Esophagus muscularis mucosa (tissue), 4 donors: Measurements from ENCODE around the gene KIF3A.

Source experiments
- EP300 ChIP-seq: sonication (generic); formaldehyde crosslinking; IDR thresholded peaks from one replicate; pipeline ENCODE4 v1.6.1; 2017; ENCODE audit warnings: antibody characterized with exemption
- POLR2A ChIP-seq: fragments of 450-650 bp; IDR thresholded peaks from one replicate; pipeline ENCODE4 v1.6.1; 2017; ENCODE audit warnings: antibody characterized with exemption, moderate library complexity, mild to moderate bottlenecking, low read depth
- POLR2AphosphoS5 ChIP-seq, 2 donors: sonication (generic); formaldehyde crosslinking; IDR thresholded peaks; one replicate each; pipeline ENCODE4 v1.6.1; 2017; ENCODE audit warnings: antibody characterized with exemption in 2 of 2
- TF ChIP-seq, protein P1 (sequence below), 3 experiments: fragments of 200-600 bp in 2 of 3; fragments of 450-650 bp in 1 of 3; sonication (generic) in 2 of 3; IDR thresholded peaks; one replicate each; pipeline ENCODE4 v1.5.1; 2017 to 2019; ENCODE audit warnings: antibody characterized with exemption in 3 of 3, mild to moderate bottlenecking in 2 of 3, moderate library complexity in 1 of 3

DNA sequence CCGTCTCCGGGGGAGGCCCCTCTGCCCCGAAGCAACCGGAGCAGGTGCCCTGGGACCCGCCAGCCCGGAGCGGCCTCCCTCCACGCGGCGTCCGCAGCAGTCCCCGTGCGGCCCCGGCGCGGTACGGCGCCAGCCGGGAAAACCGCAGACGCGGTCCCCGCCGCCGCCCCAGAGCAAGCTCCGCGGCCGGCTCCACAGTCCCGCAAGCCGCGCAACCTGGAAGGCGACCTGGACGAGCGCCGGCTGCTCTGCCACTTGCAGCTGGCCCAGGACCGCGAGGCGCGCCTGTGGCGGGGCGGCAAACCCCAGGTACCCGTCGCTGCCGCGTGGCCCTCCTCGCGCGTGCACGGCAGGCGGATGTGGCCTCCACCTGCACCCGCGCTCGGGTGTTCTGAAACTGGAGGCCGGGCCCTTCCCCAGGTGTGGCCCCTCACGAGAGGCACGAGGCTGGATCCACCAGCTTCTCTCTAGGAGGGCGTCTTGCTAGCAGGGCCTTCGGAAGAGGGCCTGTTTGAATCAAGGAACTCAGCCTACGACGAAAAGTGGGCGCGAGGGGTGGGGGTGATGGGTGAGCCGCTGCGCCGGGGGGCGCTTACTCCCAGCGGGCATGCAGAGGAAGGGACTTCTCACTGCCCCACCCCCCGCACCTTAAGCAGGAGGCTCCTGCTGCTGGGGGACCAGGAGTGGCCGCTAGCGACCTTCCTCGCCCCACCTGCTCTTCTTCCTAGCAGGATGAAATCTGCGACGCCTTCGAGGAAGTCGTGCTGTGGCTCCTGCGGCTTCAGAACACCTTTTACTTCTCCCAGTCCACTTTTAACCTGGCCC is 10.5 kb upstream of the KIF3A start:
- TF ChIP-seq, protein P1, sequence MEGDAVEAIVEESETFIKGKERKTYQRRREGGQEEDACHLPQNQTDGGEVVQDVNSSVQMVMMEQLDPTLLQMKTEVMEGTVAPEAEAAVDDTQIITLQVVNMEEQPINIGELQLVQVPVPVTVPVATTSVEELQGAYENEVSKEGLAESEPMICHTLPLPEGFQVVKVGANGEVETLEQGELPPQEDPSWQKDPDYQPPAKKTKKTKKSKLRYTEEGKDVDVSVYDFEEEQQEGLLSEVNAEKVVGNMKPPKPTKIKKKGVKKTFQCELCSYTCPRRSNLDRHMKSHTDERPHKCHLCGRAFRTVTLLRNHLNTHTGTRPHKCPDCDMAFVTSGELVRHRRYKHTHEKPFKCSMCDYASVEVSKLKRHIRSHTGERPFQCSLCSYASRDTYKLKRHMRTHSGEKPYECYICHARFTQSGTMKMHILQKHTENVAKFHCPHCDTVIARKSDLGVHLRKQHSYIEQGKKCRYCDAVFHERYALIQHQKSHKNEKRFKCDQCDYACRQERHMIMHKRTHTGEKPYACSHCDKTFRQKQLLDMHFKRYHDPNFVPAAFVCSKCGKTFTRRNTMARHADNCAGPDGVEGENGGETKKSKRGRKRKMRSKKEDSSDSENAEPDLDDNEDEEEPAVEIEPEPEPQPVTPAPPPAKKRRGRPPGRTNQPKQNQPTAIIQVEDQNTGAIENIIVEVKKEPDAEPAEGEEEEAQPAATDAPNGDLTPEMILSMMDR (IDR thresholded peaks at IDR 0.05): no peak
- no peak for TF ChIP-seq EP300
- no peak for TF ChIP-seq POLR2A
- TF ChIP-seq POLR2AphosphoS5 (IDR thresholded peaks at IDR 0.05): no peak
